ENCODE data around the gene DEXI. TPM values are rescaled to one million over a fixed set of nuclear protein-coding genes. Genes with fewer than 3 reads are reported as not detected.

DEXI gene
- total and polyA plus RNA-seq, 9 of the 15 experiments (the other 6 are each of a cell fraction or from before 2014, with no cell fraction given), result 2.9 to 40.1 (median 22.0) TPM

GRCh38 chr16:10971560-10971961 lies 29.3 kb upstream of the DEXI start (continued):
- TF ChIP-seq MTA3 (IDR thresholded peaks at IDR 0.05; ENCODE audit: borderline replicate concordance) (no peak), HDAC8 (tag; IDR thresholded peaks at IDR 0.05) (no peak), GTF2F1 (IDR thresholded peaks at IDR 0.05; ENCODE audit: low read depth, low read length) (no peak), FOS (IDR thresholded peaks at IDR 0.05; ENCODE audit: extremely low read depth, insufficient read length) (no peak), RAD21 (CRISPR knock-in tag; conservative IDR thresholded peaks at IDR 0.05 in 1 of 2, IDR thresholded peaks at IDR 0.05 in 1 of 2) (peak; percentile 92 to 96), HMGN3 (IDR thresholded peaks at IDR 0.05; ENCODE audit: borderline replicate concordance, extremely low read depth, insufficient read length, low read depth, low read length) (no peak), SAP30 (IDR thresholded peaks at IDR 0.05; ENCODE audit: borderline replicate concordance, insufficient read depth, low read depth, low read length, poor library complexity, severe bottlenecking) (no peak), GABPA (tag; conservative IDR thresholded peaks at IDR 0.05; ENCODE audit: low read depth) (no peak), GABPB2 (CRISPR knock-in tag; conservative IDR thresholded peaks at IDR 0.05) (no peak), ZKSCAN1 (IDR thresholded peaks at IDR 0.05; ENCODE audit: low read depth, low read length) (no peak), POLR2AphosphoS5 (IDR thresholded peaks at IDR 0.05; ENCODE audit: control insufficient read depth, insufficient read depth, low read depth, low read length) (no peak), KLF16 (IDR thresholded peaks at IDR 0.05) (no peak), PHB2 (IDR thresholded peaks at IDR 0.05; ENCODE audit: low read depth) (no peak), ZNF695 (CRISPR knock-in tag; IDR thresholded peaks at IDR 0.05) (no peak), REST (IDR thresholded peaks at IDR 0.05; ENCODE audit: borderline replicate concordance) (peak; percentile 90), REST (CRISPR knock-in tag; IDR thresholded peaks at IDR 0.05; ENCODE audit: low read depth) (no peak)

Measured in K562 (cell line).